GM19238 (cell line): ENCODE data around the gene STX1A.
"Not testable (repeated sequence)": the region's sequence is repeated elsewhere in the genome, so short reads cannot be mapped to it uniquely, and the experiment has no call there.

Source experiments
- DNase-seq: peaks from one replicate; pipeline ENCODE4 v3.0.0; 2011; ENCODE audit warnings: low spot score; ENCODE audit not compliant: insufficient read length

Gene STX1A

DNA sequence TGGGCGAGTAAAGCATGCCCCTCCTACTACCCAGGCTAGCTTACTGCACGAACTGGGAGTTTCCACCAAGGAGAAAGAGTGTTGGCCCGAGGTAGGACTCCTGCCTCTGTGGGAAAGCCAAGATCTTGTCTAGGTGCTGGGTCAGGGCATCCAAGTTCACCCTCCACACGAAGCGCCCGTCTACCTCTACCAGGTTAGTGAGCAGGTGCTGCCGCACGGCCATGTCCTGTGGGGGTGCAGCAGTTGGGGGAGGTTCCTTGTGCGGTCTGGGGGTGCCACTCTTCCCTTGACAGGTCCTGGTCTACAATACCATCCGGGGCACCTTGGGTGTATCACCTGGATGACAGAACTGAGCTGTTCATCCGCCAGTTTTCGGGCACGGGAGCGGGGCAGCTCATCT lies 17.4 kb upstream of the STX1A start:
- DNase-seq, result no peak

DNA sequence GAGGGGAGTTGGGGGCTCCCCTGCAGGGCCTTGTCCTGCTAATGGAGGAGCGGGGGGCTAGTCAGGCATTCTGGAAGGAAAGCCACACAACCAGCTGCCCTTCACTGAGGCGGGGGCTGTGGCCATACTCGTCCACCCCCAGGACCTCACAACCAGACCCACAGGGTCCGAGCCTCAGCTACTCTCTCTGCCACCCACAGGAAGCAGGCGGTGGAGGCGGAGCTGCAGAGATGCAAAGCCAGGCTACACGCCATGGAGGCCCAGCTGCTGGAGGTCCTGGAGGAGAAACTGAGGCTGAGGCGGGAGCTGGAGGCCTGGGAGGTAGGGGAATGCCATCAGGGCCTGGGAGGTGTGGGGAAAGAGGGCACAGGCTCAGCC lies 16.0 kb upstream of the STX1A start:
- DNase-seq, result no peak

DNA sequence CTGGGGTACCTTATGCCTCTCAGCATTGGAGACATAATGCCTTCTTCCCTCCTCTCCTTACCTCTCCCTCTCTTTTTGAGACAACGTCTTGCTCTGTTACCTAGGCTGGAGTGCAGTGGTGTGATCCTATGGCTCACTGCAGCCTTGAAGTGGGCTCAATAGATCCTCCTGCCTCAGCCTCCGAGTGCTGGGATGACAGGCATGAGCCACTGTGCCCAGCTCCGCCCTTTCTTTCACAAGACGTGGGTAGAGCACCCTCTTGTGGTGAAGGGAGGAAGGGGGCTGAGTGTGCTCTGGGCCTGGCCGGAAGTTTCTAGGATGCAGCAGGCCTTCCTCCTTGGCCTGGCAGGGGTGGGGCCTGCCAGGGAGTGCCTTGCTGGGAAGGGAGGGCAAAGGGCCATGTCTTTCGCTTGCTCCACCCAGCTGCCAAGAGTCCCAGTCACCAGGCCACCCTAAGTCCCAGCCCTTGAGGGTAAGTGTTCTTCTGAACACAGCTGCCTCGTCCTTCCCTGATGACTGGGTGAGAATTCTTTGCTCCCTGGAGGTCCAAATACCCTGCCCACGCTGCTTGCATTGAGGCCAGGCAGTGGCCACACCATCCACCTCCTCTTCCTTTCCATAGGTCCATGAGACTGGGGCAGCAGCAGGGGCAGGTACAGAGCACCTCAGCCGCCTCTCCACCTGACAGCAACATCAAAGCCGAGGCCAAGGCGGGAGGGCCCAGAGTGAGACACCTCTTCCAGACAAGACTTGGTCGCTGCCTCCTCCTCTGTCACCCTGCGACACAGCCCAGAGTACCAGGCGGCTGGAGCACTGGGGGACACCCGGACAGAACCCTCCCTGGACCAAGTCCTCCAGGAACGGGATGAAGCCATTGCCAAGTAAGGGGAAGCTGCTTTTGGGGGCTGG lies 15.4 kb upstream of the STX1A start:
- DNase-seq, result no peak

DNA sequence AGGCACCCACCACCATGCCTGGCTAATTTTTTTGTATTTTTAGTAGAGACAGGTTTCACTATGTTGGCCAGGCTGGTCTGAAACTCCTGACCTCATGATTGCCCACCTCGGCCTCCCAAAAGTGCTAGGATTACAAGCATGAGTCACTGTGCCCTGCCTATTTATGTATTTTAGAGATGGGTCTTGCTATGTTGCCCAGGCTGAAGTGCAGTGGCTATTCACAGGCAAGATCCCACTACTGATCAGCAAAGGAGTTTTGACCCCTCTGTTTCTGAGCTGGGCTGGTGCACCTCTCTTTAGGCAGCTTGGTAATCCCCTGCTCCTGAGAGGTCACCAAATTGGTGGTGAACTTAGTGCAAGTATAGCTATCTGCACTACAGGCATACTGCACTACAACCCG lies 12.9 kb upstream of the STX1A start:
- DNase-seq, result no peak

DNA sequence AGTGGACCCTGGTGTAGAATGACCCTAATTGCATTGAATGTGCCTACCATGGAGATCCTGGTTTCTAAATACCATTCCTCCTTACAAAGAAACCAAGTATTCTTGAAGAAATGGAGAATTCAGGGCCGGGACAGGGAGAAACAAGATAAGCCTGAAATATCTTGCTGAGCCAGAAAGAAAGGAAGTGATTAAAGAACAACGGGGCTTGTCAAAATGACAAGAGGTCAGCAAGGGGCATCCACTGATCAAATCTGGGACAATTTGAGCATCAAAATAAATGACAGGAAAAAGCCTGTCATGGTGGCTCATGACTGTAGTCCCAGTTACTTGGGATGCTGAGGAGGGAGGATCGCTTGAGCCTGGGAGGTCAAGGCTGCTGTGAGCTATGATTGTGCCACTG lies 11.0 kb upstream of the STX1A start:
- DNase-seq, result no peak

DNA sequence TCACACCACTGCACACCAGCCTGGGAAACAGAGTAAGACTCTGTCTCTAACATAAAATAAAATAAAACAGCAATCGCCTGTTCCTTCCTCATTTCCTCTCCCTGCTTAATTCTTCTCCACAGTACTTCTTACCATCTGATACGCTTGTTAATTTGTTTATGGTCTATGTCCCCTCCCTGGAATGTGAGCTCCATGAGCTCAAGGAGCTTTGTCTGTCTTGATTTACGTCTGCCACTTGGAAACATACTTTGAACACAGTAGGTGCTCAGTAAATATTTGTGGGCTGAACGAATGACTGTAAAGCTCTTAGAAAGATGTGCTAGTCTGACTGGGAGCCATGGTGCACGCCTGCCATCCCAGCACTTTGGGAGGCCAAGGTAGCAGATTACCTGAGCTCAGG lies 9.1 kb upstream of the STX1A start:
- DNase-seq, result no peak

DNA sequence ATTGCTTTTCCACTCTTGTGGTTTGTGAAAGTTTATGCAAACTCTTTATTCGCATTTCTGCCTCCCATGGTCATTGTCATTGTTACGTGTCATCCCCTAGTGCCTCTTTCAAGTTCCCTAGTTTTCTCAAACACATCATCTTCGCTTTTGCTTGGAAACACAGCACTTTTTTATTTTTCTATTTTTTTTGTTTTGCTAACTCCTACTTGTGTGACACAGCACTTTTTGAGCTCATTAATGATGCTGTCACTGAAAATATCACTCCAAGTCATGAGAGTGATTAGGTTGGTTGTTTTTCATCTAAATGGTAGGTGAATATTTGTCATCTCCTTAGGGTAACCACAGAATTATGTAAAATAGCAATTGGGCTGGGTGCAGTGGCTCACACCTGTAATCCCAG lies 8.5 kb upstream of the STX1A start:
- DNase-seq, result no peak

DNA sequence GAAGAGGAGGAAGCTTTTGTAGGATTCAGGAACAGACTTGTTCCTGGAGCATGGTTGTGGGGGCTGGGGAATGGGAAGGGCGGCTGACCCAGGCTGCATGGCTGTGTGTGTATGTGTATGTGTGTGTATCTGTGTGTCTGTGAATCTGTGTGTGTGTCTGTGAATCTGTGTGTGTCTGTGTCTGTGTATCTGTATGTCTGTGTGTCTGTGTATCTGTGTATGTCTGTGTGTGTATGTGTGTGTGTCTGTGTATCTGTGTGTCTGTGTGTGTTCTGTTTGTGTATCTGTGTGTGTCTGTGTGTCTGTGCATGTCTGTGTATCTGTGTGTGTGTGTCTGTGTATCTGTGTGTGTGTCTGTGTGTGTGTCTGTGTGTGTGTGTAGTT lies 6.6 kb upstream of the STX1A start:
- DNase-seq, result no peak

DNA sequence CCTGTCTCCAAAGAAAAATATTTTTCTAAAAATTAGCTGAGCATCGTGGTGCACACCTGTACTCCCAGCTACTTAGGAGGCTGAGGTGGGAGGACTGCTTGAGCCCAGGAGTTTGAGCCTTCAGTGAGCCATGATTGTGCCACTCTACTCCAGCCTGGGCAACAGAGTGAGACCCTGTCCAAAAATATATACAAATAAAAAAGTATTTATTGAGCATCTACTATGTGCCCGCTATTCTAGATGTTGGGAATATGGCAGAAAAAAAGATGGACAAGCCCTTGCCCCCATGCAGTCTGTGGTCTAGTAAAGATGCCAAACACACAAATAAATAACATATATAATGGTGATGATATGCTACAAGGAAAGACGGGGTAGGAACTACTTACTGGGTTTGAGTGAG lies 4.3 kb upstream of the STX1A start:
- no peak for DNase-seq

DNA sequence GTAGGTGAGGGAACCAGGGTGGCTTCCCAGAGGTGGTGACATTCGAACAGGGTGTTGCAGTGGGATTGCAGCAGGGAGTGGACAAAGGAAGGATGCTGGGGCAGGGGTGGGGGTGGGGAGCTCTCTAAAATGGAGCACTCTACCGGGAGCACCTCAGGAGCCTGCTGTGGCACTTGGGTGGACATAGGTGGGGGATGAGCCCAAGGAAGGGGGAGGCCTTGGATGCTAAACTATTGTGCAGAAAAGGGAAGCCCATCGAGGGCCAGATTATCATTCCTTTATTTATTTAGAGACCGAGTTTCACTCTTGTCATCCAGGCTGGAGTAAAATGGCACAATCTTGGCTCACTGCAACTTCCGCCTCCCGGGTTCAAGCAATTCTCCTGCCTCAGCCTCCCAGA lies 3.3 kb upstream of the STX1A start:
- DNase-seq, result no peak

DNA sequence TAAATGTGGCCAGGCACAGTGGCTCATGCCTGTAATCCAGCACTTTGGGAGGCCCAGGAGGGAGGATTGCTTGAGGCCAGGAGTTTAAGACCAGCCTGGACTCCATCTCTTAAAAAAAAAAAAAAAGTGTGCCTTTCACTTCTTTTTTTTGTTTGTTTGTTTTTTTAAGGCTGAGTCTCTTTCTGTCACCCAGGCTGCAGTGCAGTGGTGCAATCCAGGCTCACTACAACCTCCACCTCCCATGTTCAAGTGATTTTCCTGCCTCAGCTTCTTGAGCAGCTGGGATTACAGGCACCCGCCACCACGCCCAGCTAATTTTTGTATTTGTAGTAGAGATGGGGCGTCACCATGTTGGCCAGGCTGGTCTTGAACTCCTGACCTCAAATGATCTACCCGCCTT lies 2.7 kb upstream of the STX1A start:
- not testable (repeated sequence) for DNase-seq

DNA sequence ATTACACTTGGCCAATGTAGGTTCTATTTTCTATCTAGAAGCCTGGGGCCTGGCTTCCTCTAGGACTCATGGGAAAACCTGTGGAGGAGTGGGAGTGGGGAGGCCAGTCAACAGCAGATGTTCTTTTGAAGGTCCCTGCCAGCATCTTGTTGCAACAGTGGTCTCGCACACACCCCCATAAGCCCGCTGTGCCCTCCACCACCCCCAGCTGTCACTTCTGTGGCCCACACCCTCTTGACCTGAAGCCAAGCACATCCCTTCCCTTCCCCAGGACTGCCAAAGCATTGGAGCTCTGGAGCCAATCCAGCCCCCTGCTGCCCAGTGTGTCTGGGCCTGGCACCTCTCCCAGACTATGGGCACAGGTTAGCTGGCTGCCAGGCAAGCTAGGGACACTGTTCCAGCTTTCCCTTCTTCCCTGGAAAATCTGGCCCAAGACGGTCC lies 1.9 kb upstream of the STX1A start:
- DNase-seq, result no peak

DNA sequence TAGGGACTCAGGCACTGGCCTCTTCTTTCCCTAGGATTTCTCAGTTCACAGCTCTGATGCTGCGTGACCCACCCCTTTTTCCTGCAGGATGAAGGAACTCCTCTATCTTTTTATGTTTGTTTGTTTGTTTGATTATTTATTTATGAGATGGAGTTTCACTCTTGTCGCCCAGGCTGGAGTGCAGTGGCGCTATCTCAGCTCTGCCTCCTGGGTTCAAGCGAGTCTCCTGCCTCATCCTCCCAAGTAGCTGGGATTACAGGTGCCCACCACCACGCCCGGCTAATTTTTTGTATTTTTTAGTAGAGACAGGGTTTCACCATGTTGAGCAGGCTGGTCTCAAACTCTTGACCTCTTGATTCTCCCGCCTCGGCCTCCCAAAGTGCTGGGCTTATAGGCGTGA lies 974 bp upstream of the STX1A start:
- not testable (repeated sequence) for DNase-seq

DNA sequence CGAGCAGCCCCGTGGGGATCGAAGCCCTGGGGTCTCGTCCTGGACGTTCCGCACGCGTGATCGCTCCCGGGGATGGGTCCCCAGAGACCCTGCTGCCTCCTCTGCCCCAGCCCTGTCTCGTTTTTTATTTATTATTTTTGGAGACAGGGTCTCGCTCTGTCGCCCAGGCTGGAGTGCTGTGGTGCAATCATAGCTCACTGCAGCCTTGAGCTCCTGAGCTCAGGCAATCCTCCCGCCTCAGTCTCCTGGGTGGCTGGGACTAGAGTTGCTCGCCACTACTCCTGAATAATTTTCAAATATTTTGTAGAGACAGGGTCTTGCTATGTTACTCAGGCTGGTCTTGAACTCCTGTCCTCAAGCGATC lies 319 bp upstream of the STX1A start:
- DNase-seq, result no peak

DNA sequence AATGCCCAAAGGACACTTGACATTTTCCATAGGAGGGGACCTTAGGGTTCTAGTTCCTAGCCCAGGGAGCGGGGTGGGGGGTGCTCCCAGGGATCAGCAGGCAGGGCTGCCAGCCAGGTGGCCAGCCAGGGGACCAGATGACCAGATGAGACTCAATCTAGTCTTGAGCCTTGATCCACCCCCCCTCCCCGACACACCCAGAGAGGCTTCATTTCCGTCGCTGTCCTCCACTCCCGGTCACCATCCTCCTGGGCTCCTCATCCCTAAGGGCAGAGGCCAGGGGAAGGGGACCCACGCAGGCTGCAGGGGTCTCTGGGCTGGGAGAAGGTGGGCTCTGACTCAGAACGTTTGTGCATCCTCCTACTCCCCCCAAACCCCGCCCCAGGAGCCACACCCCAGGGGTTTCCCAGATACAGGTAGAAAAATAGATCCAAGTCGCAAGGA lies 1.0 kb downstream of the STX1A start:
- no peak for DNase-seq

DNA sequence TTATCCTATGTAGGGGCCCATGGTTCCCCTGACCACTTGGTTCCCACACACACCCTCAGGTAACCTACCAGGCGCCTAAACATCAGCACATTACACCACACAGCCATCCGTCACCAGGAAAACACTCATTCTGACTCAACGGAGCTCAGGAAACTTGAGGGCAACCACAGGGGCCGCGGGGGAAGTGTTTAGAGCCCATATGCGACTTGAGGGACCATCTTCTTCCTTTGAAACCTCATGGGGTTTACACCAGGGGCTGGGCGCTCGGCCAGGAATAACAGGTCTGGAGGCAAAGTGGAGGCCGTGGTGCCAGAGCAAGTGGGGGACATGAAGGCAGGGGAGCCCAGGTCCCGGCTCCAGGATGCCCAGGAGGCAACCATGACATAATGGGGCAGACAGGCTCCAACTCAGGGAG lies 1.5 kb downstream of the STX1A start:
- DNase-seq, result no peak

DNA sequence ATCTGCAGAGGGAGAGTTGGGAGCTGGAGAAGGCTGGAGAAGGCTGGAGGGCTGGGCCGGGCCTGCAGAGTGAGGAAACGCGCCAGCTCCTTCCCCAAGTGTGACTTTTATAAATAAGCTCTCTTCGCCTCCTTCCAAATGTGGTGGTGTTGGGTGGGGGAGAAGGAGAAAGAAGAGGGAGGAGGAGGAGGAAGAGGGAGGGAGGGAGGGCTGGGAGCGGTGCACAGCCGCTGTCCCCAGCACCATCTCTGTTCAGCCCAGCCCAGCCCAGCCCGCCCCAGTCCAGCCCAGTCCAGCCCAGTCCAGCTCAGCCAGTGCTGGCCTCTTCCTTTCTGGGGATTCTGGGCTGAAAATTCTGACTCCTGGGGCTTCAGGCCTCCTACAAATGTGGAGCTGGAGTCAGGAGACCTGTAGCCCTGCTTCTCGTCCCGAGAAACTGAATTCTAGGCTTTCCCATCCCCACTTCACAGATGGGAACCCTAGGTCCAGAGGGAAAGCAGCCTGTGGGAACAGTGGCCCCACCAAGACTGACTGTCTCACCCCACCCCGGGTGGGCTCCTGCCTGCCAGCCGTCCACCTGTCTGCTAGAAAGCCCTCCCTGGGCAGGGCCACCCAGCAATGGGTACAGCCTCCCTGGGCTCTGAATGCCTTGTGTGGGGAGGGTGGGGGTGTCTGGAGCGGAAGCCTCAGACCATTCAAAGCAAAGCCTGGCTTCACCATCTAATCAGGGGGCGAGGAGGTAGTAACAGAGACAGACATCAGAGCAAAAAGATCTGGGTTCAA lies 2.3 kb downstream of the STX1A start:
- no peak for DNase-seq

DNA sequence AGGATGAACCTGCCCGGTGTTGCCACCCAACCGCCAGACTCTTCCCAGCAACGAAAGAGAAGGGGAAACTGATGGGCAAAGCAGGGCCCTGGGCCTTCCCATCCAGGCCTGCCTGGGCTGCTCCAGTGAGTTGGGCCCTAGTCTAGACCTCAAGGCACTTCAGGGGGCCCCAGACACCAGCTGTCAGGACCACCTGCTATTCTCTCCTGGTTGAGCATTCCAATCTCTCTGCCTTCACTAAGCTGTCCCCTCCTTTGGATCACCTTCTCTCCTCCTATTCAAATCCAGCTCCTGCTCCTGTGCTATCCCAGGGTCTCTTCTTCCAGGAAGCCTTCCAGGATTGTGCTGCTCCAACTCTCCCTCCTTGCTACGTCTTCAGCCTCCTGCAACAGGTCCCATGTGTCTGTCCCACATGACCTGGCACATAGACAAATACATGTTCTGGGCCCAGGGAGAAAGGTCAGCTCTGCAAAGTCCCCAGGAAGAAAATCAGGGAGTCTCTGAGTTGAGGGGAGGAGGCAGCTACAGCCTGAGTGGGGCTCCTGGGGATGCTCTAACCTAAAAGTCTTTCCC lies 3.1 kb downstream of the STX1A start:
- no peak for DNase-seq

DNA sequence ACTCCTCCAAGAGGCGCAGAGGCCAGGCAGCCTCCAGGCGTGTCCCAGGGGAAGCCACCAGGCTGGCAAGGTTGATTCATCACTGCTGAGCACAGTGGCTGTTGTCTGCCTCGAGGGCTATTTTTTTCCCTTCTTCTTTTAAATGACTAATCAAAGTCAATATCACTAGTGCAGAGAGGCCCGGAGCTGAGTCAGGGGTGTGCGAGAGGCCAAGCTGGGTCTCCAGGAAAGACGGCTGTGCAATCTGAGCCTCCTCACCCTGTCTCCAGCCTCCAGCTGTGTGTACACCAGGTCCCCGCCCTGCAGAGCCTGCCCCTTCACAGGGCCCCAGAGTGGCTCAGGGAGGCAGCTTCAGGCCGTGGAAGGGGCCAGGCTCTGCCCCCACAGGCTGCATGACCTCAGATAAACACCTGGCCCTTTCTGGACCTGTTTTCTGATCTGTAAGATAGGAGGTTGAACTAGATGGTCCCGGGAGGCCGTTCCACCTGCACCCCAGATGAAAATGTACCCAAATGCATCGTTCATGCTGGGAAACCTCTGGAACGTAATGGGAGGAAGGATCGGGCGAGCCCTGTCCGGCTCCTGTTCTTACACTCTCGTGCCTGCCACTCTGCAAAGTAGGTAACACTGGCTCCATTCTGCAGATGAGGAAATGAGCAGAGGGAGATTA lies 3.7 kb downstream of the STX1A start:
- DNase-seq, result no peak

DNA sequence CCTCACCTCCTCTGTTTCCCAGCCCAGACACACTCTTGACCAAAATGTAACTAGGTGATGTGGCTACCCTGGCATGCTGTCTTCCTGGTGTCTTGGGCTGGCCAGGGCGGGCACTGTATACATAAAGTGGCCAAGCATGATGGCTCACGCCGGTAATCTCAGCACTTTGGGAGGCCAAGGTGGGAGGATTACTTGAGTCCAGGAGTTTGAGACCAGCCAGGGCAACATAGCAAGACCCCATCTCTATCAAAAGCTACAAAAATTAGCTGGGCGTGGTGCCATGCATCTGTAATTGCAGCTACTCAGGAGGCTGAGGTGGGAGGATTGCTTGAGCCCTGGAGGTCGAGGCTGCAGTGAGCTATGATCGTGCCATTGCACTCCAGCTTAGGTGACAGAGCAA lies 6.2 kb downstream of the STX1A start:
- DNase-seq, result not testable (repeated sequence)

DNA sequence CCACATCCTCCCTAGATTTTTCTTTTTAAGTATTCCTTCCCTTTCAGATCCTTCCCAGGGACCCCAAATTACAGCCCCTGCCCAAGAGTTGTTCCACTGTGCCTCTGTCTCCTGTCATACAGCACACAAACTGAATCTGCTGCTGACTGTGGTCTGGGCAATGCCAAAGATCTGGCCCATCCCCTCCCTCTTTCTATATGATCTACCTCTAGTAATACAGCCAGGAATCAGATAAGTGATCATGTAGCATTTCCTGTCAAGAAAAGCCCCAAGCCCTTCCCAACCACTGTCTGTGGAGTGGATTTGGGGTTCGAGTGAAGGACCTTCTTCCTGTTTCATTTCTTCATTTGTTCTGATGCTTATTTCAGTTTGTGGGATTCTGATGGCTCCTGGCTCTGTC lies 6.7 kb downstream of the STX1A start:
- no peak for DNase-seq
